Dendritic cell treated with granulocyte-macrophage colony-stimulating factor and Interleukin-4, amounts not matched to agents 40 ng/mL and 50 ng/mL, for 4 days (primary cell): ENCODE results near the gene LRRC8C.

ENCODE experiments used
- H3K27ac Mint-ChIP-seq: one replicate; pipeline ENCODE4 v1.8.0; 2022; ENCODE audit warnings: mild to moderate bottlenecking, mixed read lengths
- H3K27me3 Mint-ChIP-seq: one replicate; pipeline ENCODE4 v1.8.0; 2022; ENCODE audit warnings: mild to moderate bottlenecking, mixed read lengths
- H3K36me3 Mint-ChIP-seq: one replicate; pipeline ENCODE4 v1.8.0; 2022; ENCODE audit warnings: low read depth, mixed read lengths
- H3K4me1 Mint-ChIP-seq: one replicate; pipeline ENCODE4 v1.8.0; 2022; ENCODE audit warnings: low read depth, mixed read lengths
- H3K4me3 Mint-ChIP-seq: one replicate; pipeline ENCODE4 v1.8.0; 2022; ENCODE audit warnings: mild to moderate bottlenecking, moderate library complexity, mixed read lengths
- H3K9me3 Mint-ChIP-seq: one replicate; pipeline ENCODE4 v1.8.0; 2022; ENCODE audit warnings: mixed read lengths
- intact Hi-C: fragments of 100-400 bp; cut with micrococcal nuclease; formaldehyde crosslinking; loops from one replicate; pipeline ENCODE4 v1.15.0; 2022

The LRRC8C gene

DNA sequence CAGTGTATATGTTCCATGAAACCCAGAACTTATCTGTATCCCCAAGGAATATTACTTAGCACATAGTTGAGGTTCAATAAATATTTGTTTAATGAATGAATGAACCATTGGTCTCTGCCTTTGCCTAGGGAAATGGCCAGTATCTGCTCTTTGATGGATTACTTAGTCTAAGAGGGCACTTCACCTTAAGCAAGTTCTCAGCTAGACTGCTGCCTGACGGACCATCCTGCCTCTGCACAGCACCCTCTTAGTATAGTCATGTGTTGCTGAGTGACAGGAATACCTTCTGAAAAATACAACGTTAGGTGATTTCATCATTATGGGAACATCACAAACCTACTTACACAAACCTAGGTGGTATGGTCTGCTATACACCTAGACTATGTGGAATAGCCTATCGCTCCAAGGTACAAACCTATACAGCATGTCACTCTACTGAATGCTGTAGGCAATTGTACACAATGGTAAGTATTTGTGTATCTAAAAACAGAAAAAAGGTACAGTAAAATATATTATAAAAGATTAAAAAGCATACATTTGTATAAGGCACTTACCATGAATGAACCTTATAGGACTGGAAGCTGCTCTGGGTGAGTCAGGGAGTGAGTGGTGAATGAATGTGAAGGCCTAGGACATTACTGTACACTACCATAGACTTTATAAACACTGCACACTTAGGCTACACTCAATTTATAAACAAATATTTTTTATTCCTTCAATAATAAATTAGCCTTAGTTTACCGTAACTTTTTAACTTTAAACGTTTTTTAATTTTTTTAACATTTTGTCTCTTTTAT, 104.2 kb downstream of the LRRC8C start:
- intact Hi-C loops, result no loop called here
- no peak overlapping the region for H3K27ac Mint-ChIP-seq
- no peaks in the 10 kb centered on the region for H3K36me3 Mint-ChIP-seq
- no peak overlapping the region for H3K4me3 Mint-ChIP-seq
- peaks cover 69% of the 10 kb centered on the region for H3K4me1 Mint-ChIP-seq
- no peaks in the 10 kb centered on the region for H3K27me3 Mint-ChIP-seq
- H3K9me3 Mint-ChIP-seq, result no peaks in the 10 kb centered on the region

DNA sequence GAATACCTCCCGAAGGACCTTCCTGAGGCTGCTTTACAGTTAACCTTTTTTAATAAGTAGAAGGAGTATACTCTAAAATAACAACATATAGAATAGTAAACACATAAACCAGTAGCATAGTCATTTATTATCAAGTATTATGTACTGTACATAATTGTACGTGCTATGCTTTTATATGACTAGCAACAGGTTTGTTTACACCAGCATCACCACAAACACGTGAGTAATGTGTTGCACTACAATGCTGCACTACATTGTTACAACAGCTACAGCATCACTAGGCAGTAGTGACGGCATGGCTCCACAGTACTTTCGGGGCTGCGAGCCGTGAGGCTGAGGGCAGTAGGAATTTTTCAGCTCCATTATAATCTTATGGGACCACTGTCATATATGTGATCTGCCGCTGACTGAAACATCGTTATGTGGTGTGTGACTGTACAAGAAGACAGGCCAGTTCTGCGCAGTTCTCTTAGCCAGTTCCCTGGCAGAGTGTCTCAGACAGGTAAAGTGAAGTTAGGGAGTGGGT, 105.1 kb downstream of the LRRC8C start:
- Mint-ChIP-seq H3K36me3 (no peaks in the 10 kb centered on the region), H3K27ac (peak overlapping the region; percentile 93), H3K27me3 (no peaks in the 10 kb centered on the region), H3K4me3 (no peak overlapping the region), H3K9me3 (no peaks in the 10 kb centered on the region), H3K4me1 (peaks cover 60% of the 10 kb centered on the region)
- intact Hi-C loops, result no loop called here

GRCh38 chr1:89739013-89739843, 106.3 kb downstream of the LRRC8C start:
- Mint-ChIP-seq H3K4me1 (peaks cover 56% of the 10 kb centered on the region), H3K36me3 (no peaks in the 10 kb centered on the region), H3K27me3 (no peaks in the 10 kb centered on the region), H3K27ac (peak overlapping the region; percentile 93), H3K9me3 (no peaks in the 10 kb centered on the region), H3K4me3 (peak overlapping the region; percentile 68)
- intact Hi-C loops, result no loop called here

- no peaks in the 10 kb centered on the region for H3K27me3 Mint-ChIP-seq
- no peaks in the 10 kb centered on the region for H3K36me3 Mint-ChIP-seq
- no peaks in the 10 kb centered on the region for H3K9me3 Mint-ChIP-seq
- intact Hi-C loops, result no loop called here
- peak overlapping the region; percentile 93 for H3K27ac Mint-ChIP-seq
- peaks cover 50% of the 10 kb centered on the region for H3K4me1 Mint-ChIP-seq
- H3K4me3 Mint-ChIP-seq, result peak overlapping the region; percentile 68
Measured at GRCh38 chr1:89739844-89740216, 106.9 kb downstream of the LRRC8C start.

- peaks cover 39% of the 10 kb centered on the region for H3K4me1 Mint-ChIP-seq
- H3K9me3 Mint-ChIP-seq, result no peaks in the 10 kb centered on the region
- no peak overlapping the region for H3K4me3 Mint-ChIP-seq
- H3K27me3 Mint-ChIP-seq, result no peaks in the 10 kb centered on the region
- intact Hi-C loops, result no loop called here
- H3K27ac Mint-ChIP-seq, result no peak overlapping the region
- no peaks in the 10 kb centered on the region for H3K36me3 Mint-ChIP-seq
Measured at GRCh38 chr1:89743788-89744187, 110.9 kb downstream of the LRRC8C start.

DNA sequence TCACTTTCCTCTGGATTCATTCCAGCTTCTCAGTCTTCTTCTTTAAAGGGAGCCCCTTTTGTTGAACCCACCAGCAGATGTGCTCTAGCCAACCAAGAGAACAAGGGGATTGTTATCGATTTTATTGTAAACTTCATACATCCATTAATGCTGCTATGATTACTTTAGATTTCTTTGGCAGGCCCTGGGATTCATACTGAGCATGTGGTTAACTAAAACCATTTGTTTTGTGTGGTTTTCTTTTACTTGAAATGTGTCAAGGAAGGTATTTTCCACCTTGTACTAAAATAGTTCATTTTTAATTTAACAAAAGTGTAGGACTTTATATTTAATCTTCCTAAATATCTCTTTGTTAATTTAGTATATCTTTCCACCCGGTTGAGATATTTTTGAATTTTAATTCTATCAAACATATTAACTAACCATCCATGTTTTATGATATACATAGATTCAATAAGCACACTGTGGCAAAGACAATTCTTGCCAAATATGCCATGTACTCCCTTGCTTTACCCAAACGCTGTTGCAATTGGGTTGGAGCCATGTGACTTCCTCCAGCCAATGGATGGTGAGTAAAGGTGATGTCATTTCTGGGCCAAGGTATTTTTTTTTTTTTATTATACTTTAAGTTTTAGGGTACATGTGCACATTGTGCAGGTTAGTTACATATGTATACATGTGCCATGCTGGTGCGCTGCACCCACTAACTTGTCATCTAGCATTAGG, 113.7 kb downstream of the LRRC8C start:
- Mint-ChIP-seq H3K36me3 (no peaks in the 10 kb centered on the region), H3K4me3 (no peak overlapping the region), H3K27ac (no peak overlapping the region), H3K27me3 (no peaks in the 10 kb centered on the region), H3K4me1 (peaks cover 11% of the 10 kb centered on the region), H3K9me3 (no peaks in the 10 kb centered on the region)
- intact Hi-C loops, result no loop called here

- peaks cover 58% of the 10 kb centered on the region for H3K4me1 Mint-ChIP-seq
- H3K36me3 Mint-ChIP-seq, result no peaks in the 10 kb centered on the region
- no peaks in the 10 kb centered on the region for H3K9me3 Mint-ChIP-seq
- no peaks in the 10 kb centered on the region for H3K27me3 Mint-ChIP-seq
- peak overlapping the region; percentile 97 for H3K27ac Mint-ChIP-seq
- intact Hi-C loops, result no loop called here
- H3K4me3 Mint-ChIP-seq, result peak overlapping the region; percentile 54
Measured at GRCh38 chr1:89753761-89754160, 120.8 kb downstream of the LRRC8C start.

GRCh38 chr1:89754518-89754917, 121.6 kb downstream of the LRRC8C start:
- no peaks in the 10 kb centered on the region for H3K9me3 Mint-ChIP-seq

DNA sequence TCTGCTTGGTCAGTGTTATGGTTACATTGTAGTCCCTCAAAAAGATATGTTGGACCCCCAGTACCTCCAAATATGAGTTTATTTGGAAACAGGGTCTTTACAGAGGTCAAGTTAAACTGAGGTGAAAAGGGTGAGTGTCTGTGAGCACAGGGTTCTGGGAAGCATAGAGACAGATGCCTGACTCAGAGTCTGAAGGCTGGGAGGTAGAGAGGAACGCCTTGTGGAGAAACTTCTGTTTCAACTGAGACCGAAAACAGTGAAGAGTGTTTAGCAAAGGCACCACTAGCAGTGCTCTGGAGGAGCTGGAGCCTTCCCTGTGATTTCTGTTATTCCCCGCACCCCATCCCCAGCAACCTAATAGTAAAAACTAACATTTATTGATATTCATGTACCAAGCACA, 122.7 kb downstream of the LRRC8C start:
- H3K9me3 Mint-ChIP-seq, result no peaks in the 10 kb centered on the region
- peak overlapping the region; percentile 11 for H3K4me3 Mint-ChIP-seq
- intact Hi-C loops, result no loop called here
- no peaks in the 10 kb centered on the region for H3K36me3 Mint-ChIP-seq
- H3K27me3 Mint-ChIP-seq, result no peaks in the 10 kb centered on the region
- peaks cover 72% of the 10 kb centered on the region for H3K4me1 Mint-ChIP-seq
- peak overlapping the region; percentile 97 for H3K27ac Mint-ChIP-seq

More at GRCh38 chr1:89754518-89754917, 121.6 kb downstream of the LRRC8C start:
- peaks cover 65% of the 10 kb centered on the region for H3K4me1 Mint-ChIP-seq
- H3K27me3 Mint-ChIP-seq, result no peaks in the 10 kb centered on the region
- H3K4me3 Mint-ChIP-seq, result peak overlapping the region; percentile 54
- intact Hi-C loops, result no loop called here
- no peaks in the 10 kb centered on the region for H3K36me3 Mint-ChIP-seq
- peak overlapping the region; percentile 97 for H3K27ac Mint-ChIP-seq

DNA sequence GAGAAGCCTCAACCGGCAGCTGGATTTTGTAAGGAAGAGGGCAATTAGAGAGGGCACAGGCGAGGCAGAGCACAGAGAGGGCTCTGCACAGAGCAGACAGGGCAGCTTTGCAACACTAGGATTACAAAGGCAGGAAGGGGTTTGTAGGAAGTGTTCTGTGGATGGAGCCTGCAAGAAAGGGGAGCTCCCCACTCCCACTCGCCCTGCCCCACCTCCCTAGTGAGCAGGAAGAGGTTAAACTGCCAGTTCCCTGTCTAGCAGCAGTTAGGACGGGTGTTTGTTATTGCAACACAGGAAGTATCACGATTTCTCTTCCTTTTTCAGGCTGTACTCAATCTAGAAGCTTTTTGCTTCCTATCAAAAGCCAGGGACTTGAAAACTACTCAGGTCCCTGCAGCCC, 124.6 kb downstream of the LRRC8C start:
- Mint-ChIP-seq H3K27ac (peak overlapping the region; percentile 97), H3K9me3 (no peaks in the 10 kb centered on the region), H3K36me3 (peaks cover 3% of the 10 kb centered on the region), H3K4me1 (peaks cover 89% of the 10 kb centered on the region), H3K27me3 (no peaks in the 10 kb centered on the region), H3K4me3 (peak overlapping the region; percentile 59)
- intact Hi-C loops, result no loop called here

DNA sequence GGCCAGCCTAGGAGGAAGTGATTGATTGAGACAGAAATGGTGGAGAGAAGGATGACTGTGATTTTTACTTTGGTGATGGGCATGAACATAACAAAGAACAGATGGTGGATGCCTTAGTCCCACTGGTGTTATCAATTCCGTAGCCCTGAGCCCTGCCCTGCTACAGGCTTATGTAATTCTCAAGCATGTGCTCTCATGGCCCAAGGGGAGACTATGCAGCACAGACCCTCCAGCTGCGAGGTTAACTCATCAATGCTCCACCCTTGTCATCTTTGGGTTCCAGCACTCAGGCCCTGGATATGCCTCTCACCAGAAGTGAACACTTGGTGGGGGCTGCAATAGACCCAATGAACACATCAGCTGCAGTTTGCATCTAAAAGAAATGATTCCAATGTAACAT, 125.2 kb downstream of the LRRC8C start:
- Mint-ChIP-seq H3K36me3 (peaks cover 4% of the 10 kb centered on the region), H3K4me1 (peaks cover 91% of the 10 kb centered on the region), H3K27ac (peak overlapping the region; percentile 97), H3K27me3 (no peaks in the 10 kb centered on the region), H3K9me3 (no peaks in the 10 kb centered on the region), H3K4me3 (no peak overlapping the region)
- intact Hi-C loops, result no loop called here

DNA sequence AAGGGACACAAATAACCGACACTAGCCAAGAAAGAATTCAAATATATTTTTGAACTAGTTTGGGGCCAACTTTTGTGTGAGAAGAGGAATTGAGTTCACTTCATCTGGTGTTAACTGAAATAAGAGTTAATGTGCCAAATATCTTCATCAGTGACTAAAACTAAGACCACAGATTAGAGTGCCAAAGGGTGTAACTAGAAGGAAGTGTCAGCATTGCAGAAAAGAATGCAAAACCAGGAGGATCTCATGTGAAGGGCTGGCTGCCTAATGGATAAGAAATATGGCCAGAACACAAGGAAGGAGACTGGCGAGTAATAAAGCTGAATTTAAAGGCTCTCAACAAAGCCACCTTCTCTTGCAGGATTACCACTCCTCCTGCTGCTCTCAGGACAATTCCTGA, 126.1 kb downstream of the LRRC8C start:
- peak overlapping the region; percentile 97 for H3K27ac Mint-ChIP-seq
- intact Hi-C loops, result no loop called here
- H3K4me1 Mint-ChIP-seq, result peaks cover 93% of the 10 kb centered on the region
- no peaks in the 10 kb centered on the region for H3K9me3 Mint-ChIP-seq
- H3K36me3 Mint-ChIP-seq, result peaks cover 4% of the 10 kb centered on the region
- no peaks in the 10 kb centered on the region for H3K27me3 Mint-ChIP-seq
- H3K4me3 Mint-ChIP-seq, result no peak overlapping the region

- intact Hi-C loops, result loop anchor here (2.0 kb wide), 1 partner anchor 36 kb away; no protein-coding TSS in a partner anchor
- Mint-ChIP-seq H3K27ac (peak overlapping the region; percentile 97), H3K4me3 (no peak overlapping the region), H3K36me3 (peaks cover 4% of the 10 kb centered on the region), H3K9me3 (no peaks in the 10 kb centered on the region), H3K27me3 (no peaks in the 10 kb centered on the region), H3K4me1 (peaks cover 84% of the 10 kb centered on the region)
Measured at GRCh38 chr1:89760496-89760895, 127.6 kb downstream of the LRRC8C start.
